H1 (cell line): ENCODE measurements around the gene CALCOCO2. TPM values are rescaled to one million over a fixed set of nuclear protein-coding genes. Genes with fewer than 3 reads are reported as not detected.

Source experiments
- GABPA ChIP-seq: IDR thresholded peaks from 2 replicates; pipeline ENCODE4 v1.6.1; 2011; ENCODE audit warnings: mild to moderate bottlenecking, low read length, moderate library complexity, borderline replicate concordance; ENCODE audit not compliant: insufficient read depth
- JUND ChIP-seq: IDR thresholded peaks from 2 replicates; pipeline ENCODE4 v1.6.1; 2011; ENCODE audit warnings: mild to moderate bottlenecking, improper control_type of control experiment, low read length
- RFX5 ChIP-seq: IDR thresholded peaks from 2 replicates; pipeline ENCODE4 v1.6.1; 2011; ENCODE audit warnings: low read depth, low read length, improper control_type of control experiment, borderline replicate concordance
- RNF2 ChIP-seq: fragments of 200-900, 300-1000 bp; sonication (generic); IDR thresholded peaks from 2 replicates; pipeline ENCODE4 v1.7.1; 2016; ENCODE audit warnings: borderline replicate concordance, low read depth, mild to moderate bottlenecking, antibody characterized with exemption, low read length; ENCODE audit not compliant: poor library complexity, severe bottlenecking; ENCODE audit errors: missing control alignments
- polyA plus RNA-seq, 7 experiments: library from polyadenylated mRNA; depleted of rRNA in 3 of 7; stranded (reverse) in 5 of 7; unstranded in 2 of 7; fragments of >200 nt in 5 of 7; fragments of 200-250 nt in 2 of 7; gene quantifications; 1 replicate in 5 of 7; 2 replicates in 1 of 7; 4 replicates in 1 of 7; pipeline versions ENCODE4 v1.2.1 to v1.2.3, GENCODE V29; 2011 to 2013; ENCODE audit warnings: missing spikeins in 2 of 7, mixed read lengths in 2 of 7
- total RNA-seq: library from RNA; stranded (reverse); fragmentation: NEBNext Ultra II Directional; extraction: Animal tissue kit (Norgen Biotek cat#: 25700); gene quantifications from 2 replicates; pipeline ENCODE4 v1.2.1, GENCODE V29; 2021

The CALCOCO2 gene
- total and polyA plus RNA-seq, 2 of the 8 experiments (the other 6 are each of a cell fraction or from before 2014, with no cell fraction given): 12.1 to 31.8 TPM

DNA sequence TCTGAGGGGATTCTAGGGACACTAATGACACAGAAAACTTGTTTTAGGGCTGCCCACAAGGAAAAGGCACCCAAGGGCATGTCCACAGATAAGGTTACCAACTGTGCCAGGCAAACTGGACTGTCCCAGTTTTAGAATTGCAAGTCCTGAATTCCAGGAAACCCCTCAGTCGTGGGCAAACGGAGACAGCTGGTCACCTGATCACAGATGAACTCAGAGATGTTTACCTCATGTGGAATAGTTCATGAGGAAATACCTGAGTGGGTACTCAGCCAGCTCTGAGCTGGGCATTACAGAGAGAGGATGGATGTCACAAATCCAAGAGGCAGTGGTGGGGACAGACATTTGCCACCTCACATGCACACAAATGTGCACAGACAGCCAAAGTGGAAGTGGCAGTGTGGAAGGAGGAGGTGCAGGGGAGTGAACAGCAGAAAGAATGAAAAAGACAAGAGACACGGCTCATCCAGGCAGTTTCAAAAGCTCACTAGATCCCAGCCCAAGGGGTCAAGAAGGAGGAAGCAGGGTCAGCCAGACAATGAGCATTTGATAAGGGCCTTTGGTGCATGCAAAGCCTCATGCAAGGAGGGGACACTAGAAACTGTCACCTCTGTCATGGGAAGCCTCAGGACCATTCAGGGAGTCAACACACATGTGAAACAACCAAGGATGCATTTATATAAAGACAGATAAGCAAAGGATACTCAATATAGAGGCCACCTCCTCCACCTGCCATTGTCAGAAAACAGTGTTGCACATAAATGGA is 38.6 kb upstream of the CALCOCO2 start (continued):
- no peak for TF ChIP-seq JUND
- TF ChIP-seq RFX5: no peak
- TF ChIP-seq RNF2: no peak
- no peak for TF ChIP-seq GABPA
